H1 (cell line): ENCODE results near the gene DYNC1LI1. TPM values are rescaled to one million over a fixed set of nuclear protein-coding genes. Genes with fewer than 3 reads are reported as not detected.

ENCODE experiments used
- ASH2L ChIP-seq: fragments of 200-600, 300-600 bp; sonication (generic); IDR thresholded peaks from one replicate; pipeline ENCODE4 v1.7.1; 2017; ENCODE audit warnings: low read length
- BACH1 ChIP-seq: IDR thresholded peaks from 2 replicates; pipeline ENCODE4 v1.6.1; 2012; ENCODE audit warnings: low read length, improper control_type of control experiment
- EGR1 ChIP-seq: IDR thresholded peaks from 2 replicates; pipeline ENCODE4 v1.6.1; 2011; ENCODE audit warnings: low read depth, low read length, borderline replicate concordance
- EP300 ChIP-seq, 2 experiments: IDR thresholded peaks; 1 replicate in 1 of 2; 2 replicates in 1 of 2; pipeline ENCODE4 v1.6.1; 2011 to 2012; ENCODE audit warnings: low read depth in 2 of 2, low read length in 2 of 2, mild to moderate bottlenecking in 2 of 2, borderline replicate concordance in 1 of 2, inconsistent platforms in 1 of 2, moderate library complexity in 1 of 2
- RAD21 ChIP-seq, 2 experiments: IDR thresholded peaks in 1 of 2; conservative IDR thresholded peaks in 1 of 2; 2 replicates each; pipeline ENCODE4 v1.6.1; 2011; ENCODE audit warnings: low read depth in 2 of 2, low read length in 2 of 2, improper control_type of control experiment in 1 of 2, inconsistent platforms in 1 of 2, mild to moderate bottlenecking in 1 of 2, moderate library complexity in 1 of 2
- TAF1 ChIP-seq: IDR thresholded peaks from 2 replicates; pipeline ENCODE4 v1.6.1; 2011; ENCODE audit warnings: mild to moderate bottlenecking, low read depth, low read length
- polyA plus RNA-seq, 7 experiments: library from polyadenylated mRNA; depleted of rRNA in 3 of 7; stranded (reverse) in 5 of 7; unstranded in 2 of 7; fragments of >200 nt in 5 of 7; fragments of 200-250 nt in 2 of 7; gene quantifications; 1 replicate in 5 of 7; 2 replicates in 1 of 7; 4 replicates in 1 of 7; pipeline versions ENCODE4 v1.2.1 to v1.2.3, GENCODE V29; 2011 to 2013; ENCODE audit warnings: missing spikeins in 2 of 7, mixed read lengths in 2 of 7
- total RNA-seq: library from RNA; stranded (reverse); fragmentation: NEBNext Ultra II Directional; extraction: Animal tissue kit (Norgen Biotek cat#: 25700); gene quantifications from 2 replicates; pipeline ENCODE4 v1.2.1, GENCODE V29; 2021
- TF ChIP-seq, protein P1 (sequence below): fragments of 300-600 bp; sonication (generic); IDR thresholded peaks from 2 replicates; pipeline ENCODE4 v1.7.1; 2012; ENCODE audit warnings: low read length, moderate library complexity, mild to moderate bottlenecking, inconsistent platforms; ENCODE audit not compliant: insufficient replicate concordance
- TF ChIP-seq, protein P2 (sequence below): IDR thresholded peaks from 2 replicates; pipeline ENCODE4 v1.6.1; 2012; ENCODE audit warnings: low read length, inconsistent platforms

DYNC1LI1 gene
- total and polyA plus RNA-seq, 2 of the 8 experiments (the other 6 are each of a cell fraction or from before 2014, with no cell fraction given): 13.6 to 45.1 TPM

DNA sequence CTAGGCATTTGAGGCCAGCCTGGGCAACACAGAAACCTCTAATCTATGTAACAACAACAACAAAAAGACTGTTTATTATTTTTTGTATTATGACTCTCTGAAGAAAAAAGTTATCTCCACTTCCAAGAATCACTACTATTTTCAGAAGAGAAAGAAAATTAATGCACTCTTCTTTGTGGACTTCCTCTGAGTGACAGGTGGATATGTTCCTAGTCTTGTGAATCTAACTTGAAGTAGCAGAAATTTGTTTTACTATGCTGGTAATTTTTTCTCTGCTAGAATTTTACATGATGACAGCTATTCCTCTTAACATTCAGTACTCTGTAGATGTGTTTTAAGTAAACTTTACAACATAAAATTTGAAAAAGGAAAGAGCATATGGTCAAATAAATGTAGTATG lies 16.7 kb downstream of the DYNC1LI1 start (continued):
- TF ChIP-seq EP300 (IDR thresholded peaks at IDR 0.05; ENCODE audit: borderline replicate concordance in 1 of 2, low read depth in 2 of 2, low read length in 2 of 2): no peak
- no peak for TF ChIP-seq ASH2L
- TF ChIP-seq, protein P1, sequence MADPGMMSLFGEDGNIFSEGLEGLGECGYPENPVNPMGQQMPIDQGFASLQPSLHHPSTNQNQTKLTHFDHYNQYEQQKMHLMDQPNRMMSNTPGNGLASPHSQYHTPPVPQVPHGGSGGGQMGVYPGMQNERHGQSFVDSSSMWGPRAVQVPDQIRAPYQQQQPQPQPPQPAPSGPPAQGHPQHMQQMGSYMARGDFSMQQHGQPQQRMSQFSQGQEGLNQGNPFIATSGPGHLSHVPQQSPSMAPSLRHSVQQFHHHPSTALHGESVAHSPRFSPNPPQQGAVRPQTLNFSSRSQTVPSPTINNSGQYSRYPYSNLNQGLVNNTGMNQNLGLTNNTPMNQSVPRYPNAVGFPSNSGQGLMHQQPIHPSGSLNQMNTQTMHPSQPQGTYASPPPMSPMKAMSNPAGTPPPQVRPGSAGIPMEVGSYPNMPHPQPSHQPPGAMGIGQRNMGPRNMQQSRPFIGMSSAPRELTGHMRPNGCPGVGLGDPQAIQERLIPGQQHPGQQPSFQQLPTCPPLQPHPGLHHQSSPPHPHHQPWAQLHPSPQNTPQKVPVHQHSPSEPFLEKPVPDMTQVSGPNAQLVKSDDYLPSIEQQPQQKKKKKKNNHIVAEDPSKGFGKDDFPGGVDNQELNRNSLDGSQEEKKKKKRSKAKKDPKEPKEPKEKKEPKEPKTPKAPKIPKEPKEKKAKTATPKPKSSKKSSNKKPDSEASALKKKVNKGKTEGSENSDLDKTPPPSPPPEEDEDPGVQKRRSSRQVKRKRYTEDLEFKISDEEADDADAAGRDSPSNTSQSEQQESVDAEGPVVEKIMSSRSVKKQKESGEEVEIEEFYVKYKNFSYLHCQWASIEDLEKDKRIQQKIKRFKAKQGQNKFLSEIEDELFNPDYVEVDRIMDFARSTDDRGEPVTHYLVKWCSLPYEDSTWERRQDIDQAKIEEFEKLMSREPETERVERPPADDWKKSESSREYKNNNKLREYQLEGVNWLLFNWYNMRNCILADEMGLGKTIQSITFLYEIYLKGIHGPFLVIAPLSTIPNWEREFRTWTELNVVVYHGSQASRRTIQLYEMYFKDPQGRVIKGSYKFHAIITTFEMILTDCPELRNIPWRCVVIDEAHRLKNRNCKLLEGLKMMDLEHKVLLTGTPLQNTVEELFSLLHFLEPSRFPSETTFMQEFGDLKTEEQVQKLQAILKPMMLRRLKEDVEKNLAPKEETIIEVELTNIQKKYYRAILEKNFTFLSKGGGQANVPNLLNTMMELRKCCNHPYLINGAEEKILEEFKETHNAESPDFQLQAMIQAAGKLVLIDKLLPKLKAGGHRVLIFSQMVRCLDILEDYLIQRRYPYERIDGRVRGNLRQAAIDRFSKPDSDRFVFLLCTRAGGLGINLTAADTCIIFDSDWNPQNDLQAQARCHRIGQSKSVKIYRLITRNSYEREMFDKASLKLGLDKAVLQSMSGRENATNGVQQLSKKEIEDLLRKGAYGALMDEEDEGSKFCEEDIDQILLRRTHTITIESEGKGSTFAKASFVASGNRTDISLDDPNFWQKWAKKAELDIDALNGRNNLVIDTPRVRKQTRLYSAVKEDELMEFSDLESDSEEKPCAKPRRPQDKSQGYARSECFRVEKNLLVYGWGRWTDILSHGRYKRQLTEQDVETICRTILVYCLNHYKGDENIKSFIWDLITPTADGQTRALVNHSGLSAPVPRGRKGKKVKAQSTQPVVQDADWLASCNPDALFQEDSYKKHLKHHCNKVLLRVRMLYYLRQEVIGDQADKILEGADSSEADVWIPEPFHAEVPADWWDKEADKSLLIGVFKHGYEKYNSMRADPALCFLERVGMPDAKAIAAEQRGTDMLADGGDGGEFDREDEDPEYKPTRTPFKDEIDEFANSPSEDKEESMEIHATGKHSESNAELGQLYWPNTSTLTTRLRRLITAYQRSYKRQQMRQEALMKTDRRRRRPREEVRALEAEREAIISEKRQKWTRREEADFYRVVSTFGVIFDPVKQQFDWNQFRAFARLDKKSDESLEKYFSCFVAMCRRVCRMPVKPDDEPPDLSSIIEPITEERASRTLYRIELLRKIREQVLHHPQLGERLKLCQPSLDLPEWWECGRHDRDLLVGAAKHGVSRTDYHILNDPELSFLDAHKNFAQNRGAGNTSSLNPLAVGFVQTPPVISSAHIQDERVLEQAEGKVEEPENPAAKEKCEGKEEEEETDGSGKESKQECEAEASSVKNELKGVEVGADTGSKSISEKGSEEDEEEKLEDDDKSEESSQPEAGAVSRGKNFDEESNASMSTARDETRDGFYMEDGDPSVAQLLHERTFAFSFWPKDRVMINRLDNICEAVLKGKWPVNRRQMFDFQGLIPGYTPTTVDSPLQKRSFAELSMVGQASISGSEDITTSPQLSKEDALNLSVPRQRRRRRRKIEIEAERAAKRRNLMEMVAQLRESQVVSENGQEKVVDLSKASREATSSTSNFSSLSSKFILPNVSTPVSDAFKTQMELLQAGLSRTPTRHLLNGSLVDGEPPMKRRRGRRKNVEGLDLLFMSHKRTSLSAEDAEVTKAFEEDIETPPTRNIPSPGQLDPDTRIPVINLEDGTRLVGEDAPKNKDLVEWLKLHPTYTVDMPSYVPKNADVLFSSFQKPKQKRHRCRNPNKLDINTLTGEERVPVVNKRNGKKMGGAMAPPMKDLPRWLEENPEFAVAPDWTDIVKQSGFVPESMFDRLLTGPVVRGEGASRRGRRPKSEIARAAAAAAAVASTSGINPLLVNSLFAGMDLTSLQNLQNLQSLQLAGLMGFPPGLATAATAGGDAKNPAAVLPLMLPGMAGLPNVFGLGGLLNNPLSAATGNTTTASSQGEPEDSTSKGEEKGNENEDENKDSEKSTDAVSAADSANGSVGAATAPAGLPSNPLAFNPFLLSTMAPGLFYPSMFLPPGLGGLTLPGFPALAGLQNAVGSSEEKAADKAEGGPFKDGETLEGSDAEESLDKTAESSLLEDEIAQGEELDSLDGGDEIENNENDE: no peak
- TF ChIP-seq BACH1: no peak
- no peak for TF ChIP-seq TAF1
- no peak for TF ChIP-seq EGR1
- no peak for TF ChIP-seq RAD21 (IDR thresholded peaks at IDR 0.05 in 1 of 2, conservative IDR thresholded peaks at IDR 0.05 in 1 of 2; ENCODE audit: low read depth in 2 of 2, low read length in 2 of 2)
- TF ChIP-seq, protein P2, sequence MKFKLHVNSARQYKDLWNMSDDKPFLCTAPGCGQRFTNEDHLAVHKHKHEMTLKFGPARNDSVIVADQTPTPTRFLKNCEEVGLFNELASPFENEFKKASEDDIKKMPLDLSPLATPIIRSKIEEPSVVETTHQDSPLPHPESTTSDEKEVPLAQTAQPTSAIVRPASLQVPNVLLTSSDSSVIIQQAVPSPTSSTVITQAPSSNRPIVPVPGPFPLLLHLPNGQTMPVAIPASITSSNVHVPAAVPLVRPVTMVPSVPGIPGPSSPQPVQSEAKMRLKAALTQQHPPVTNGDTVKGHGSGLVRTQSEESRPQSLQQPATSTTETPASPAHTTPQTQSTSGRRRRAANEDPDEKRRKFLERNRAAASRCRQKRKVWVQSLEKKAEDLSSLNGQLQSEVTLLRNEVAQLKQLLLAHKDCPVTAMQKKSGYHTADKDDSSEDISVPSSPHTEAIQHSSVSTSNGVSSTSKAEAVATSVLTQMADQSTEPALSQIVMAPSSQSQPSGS: no peak
